ENCODE results near the gene PLEKHA6.
A peak's percentile ranks its signal among the peaks of the same experiment; 100 is the strongest.

PLEKHA6 gene

GRCh38 chr1:204190212-204191211 is 169.2 kb downstream of the PLEKHA6 start:
- DNase-seq (ENCODE audit: low spot score): peak; percentile 60

GRCh38 chr1:204188959-204189639 is 170.6 kb downstream of the PLEKHA6 start:
- DNase-seq (ENCODE audit: low spot score): peak; percentile 41

GRCh38 chr1:204186597-204186996 is 173.1 kb downstream of the PLEKHA6 start:
- peak; percentile 57 for DNase-seq (ENCODE audit: low spot score)

DNA sequence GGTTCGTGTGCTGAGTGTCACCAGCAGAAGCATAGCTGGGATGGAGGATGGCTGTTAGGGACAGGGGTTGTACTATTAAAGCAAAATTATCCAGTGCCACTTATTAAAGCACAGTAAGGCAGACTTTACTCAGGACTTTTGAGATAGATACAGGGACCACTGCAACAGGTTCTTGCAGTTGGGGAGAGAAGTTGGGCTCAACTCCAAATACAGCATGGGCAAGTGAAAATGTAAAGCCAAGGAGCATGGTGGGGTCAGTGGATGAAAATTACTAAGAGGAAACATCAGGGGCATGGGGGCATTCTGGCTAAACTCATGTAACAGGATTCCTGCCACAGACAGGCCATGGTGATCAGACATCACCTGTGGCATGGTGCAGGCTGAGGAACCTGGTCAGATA is 178.6 kb downstream of the PLEKHA6 start:
- no peak for DNase-seq (ENCODE audit: low spot score)

GRCh38 chr1:204180133-204180532 is 179.6 kb downstream of the PLEKHA6 start:
- no peak for DNase-seq (ENCODE audit: low spot score)

DNA sequence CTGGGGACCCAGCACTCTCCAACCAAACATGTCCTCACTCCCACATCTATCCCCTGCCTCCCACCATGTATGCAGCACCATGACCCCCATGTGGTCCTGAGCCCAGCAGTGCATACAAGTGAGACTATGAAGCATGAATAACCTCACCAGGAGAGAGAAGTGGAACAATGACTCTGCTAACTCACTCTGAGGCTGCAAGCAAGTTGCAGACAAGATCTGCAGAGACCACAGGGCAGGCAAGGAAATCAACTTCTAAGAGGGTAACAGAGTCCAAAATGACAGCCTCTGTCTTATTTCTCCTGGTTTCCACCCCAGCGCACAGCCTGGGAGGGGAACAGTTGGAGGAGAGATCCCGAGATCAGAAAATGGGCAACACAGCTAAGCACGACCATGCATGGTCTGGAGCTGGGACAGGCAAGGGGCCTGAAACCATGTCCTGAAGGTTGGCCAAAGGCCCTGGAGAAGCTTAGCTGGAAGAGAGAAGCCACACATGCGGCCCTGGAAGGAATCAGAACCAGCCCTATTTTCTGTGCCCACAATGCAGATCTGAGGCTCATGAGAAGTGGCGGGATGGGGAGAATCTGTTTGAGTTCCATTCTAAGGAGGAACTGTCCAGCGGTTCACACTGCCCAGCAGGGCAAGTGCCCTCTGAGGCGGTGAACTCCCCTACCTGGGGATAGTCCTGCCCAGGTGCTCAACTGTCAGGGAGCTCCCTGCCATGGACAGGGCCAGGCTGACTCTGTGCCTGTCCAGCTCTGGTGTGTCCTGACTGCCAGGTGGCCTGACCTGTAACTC is 181.0 kb downstream of the PLEKHA6 start:
- no peak for DNase-seq (ENCODE audit: low spot score)

DNA sequence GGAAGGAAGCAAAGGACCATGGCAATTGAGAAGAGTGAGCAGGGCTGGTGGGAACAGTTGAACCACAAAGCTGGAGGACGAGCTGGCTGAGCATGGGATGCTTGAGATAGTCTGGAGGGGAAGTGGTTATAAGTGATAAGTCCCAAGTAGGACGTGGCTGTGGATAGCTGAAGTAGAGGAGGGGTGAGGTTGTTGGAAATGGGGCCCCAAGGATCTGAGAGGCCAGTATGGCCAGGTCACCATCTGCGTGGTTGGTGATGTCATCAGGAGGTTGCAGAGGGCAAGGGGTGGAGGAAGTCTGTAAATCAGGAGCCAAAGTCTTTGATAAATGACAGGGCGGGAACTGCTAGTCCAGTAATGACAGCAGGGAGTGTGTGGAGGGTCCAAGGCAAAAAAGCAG is 182.6 kb downstream of the PLEKHA6 start:
- no peak for DNase-seq (ENCODE audit: low spot score)

GRCh38 chr1:204176049-204176448 is 183.7 kb downstream of the PLEKHA6 start:
- DNase-seq (ENCODE audit: low spot score): no peak

DNA sequence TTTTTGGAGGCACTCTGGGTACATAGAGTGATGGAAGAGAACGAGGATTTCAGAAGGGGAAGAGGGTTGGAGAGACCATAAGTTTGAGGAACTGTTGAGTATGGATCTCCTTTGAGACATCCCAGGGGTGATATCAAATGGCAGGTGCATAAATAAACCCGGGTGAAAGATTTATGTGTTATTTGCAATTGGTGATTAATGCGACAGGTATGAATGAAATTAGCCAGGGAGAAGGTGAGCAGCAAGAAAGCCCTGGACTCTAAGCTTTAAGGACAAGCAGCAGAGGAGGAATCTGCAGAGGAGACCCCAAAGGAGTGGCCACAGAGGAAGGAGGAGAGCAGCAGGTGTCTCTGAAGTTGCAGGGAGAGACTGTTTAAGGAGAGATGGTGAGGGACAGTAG is 184.8 kb downstream of the PLEKHA6 start:
- DNase-seq (ENCODE audit: low spot score): no peak

DNA sequence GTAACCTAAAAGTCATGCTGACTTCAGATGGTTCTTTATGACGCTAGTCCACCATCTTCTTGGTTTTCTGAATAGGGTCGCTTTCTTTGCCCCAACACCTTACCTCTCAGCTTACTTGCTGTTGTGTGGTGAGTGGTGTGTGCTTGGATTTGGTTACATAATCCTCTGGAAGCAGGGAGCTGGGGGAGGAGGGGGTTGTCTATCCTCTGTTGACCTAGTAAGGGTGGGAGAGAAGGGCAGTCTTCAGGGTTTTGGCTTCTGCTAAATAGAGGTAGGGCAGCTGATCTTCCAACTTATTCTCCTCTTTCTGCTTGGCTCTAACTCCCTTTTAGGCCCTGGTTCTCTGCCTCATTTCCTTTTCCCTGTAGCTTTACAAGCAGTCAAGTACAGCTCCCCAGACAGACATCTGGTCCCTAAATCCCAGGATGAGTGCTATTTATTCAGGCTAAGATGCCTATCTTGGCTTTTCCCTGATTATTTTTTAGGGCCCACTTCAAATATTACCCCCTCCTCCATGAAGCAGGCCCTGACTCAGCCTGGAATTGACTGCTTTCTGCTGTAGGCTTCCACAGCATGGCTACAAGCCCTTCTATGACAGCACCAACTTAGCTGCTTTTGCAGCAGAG is 187.2 kb downstream of the PLEKHA6 start:
- no peak for DNase-seq (ENCODE audit: low spot score)

- DNase-seq (ENCODE audit: low spot score): no peak
Observed at GRCh38 chr1:204171751-204172178, 188.0 kb downstream of the PLEKHA6 start.

- DNase-seq (ENCODE audit: low spot score): no peak
Observed at GRCh38 chr1:204170494-204171155, 189.1 kb downstream of the PLEKHA6 start.

- no peak for DNase-seq (ENCODE audit: low spot score)
Observed at GRCh38 chr1:204169858-204170257, 189.9 kb downstream of the PLEKHA6 start.

All from left forelimb (tissue), 1 donor.